ENCODE results near the gene GLT6D1. TPM values are rescaled to one million over a fixed set of nuclear protein-coding genes. Genes with fewer than 3 reads are reported as not detected.

Gene GLT6D1
- total and polyA plus RNA-seq, 2 of the 8 experiments (the other 6 are each of a cell fraction or from before 2014, with no cell fraction given), result 1.3 to 2.1 TPM

GRCh38 chr9:135602789-135603481 is 36.4 kb downstream of the GLT6D1 start:
- ChIA-PET CTCF (ENCODE audit: partially characterized antibody) (interaction anchor here (0.6 to 8.0 kb wide), 54 partner anchors 12 to 364 kb away, joined by 3 to 59 read pairs (median 5); a partner anchor contains a TSS), POLR2A (ENCODE audit: partially characterized antibody) (interaction anchor here (0.6 kb wide), 1 partner anchor 75 kb away, joined by 3 read pairs; no protein-coding TSS in a partner anchor)
- no peak overlapping the region for H2AK5ac ChIP-seq (ENCODE audit: low read depth, low read length)
- H3K56ac ChIP-seq (replicated peaks; ENCODE audit: insufficient read length, low read depth, low read length), result no peak overlapping the region
- H2BK120ac ChIP-seq (replicated peaks; ENCODE audit: low read depth, low read length), result no peak overlapping the region
- H3K23ac ChIP-seq (ENCODE audit: insufficient read length), result no peak overlapping the region
- H3K4me2 ChIP-seq (ENCODE audit: insufficient read depth in 1 of 2, low read depth in 2 of 2, low read length in 2 of 2), result no peak overlapping the region
- FAIRE-seq (peak; percentile 78), DNase-seq (ENCODE audit: low read depth in 1 of 2, low spot score in 2 of 2) (peak; percentile 17 to 86)
- H2BK5ac ChIP-seq (ENCODE audit: low read depth, low read length), result peak overlapping the region; percentile 68; the same call in 1 of the 2 replicates
- H3K79me1 ChIP-seq (ENCODE audit: low read depth, low read length), result no peaks in the 10 kb centered on the region
- H2AFZ ChIP-seq (ENCODE audit: low read length), result no peak overlapping the region; the same call in 1 of the 2 replicates
- H4K8ac ChIP-seq (ENCODE audit: extremely low read depth, insufficient read depth, low read length), result peak overlapping the region; percentile 22
- no peaks in the 10 kb centered on the region for H4K20me1 ChIP-seq (replicated peaks in 1 of 2; ENCODE audit: control insufficient read depth in 1 of 2, insufficient read depth in 2 of 2, low read length in 2 of 2)
- H2BK15ac ChIP-seq (ENCODE audit: low read length), result no peak overlapping the region
- no peaks in the 10 kb centered on the region for H3K23me2 ChIP-seq (ENCODE audit: low read depth, low read length)
- no peak overlapping the region for H3K18ac ChIP-seq (ENCODE audit: extremely low read depth, low read length)
- H3K27me3 ChIP-seq (replicated peaks in 1 of 4; ENCODE audit: control insufficient read depth in 3 of 4, extremely low read depth in 1 of 4, insufficient read depth in 3 of 4, low read length in 3 of 4), result no peaks in the 10 kb centered on the region
- H3K4me3 ChIP-seq (ENCODE audit: extremely low read depth in 1 of 4, insufficient read depth in 2 of 4, low read depth in 3 of 4, low read length in 4 of 4), result no peak overlapping the region
- H3K4me1 ChIP-seq (replicated peaks in 1 of 4; ENCODE audit: control insufficient read depth in 3 of 4, insufficient read depth in 4 of 4, low read length in 3 of 4), result peaks cover 0 to 8% (median 3%) of the 10 kb centered on the region in 4 experiments; a peak in 4 of 7 replicates
- H2BK12ac ChIP-seq (ENCODE audit: low read depth, low read length), result no peak overlapping the region
- TF ChIP-seq RAD21 (IDR thresholded peaks at IDR 0.05 in 1 of 2, conservative IDR thresholded peaks at IDR 0.05 in 1 of 2; ENCODE audit: low read depth in 2 of 2, low read length in 2 of 2) (peak; percentile 51 to 55), CTCF (IDR thresholded peaks at IDR 0.05; ENCODE audit: control extremely low read depth in 1 of 3, insufficient read depth in 1 of 3, low read depth in 1 of 3, low read length in 3 of 3) (peak in 2 of 3 experiments; percentile 71 to 78; a peak in 3 of 4 replicates), SIN3A (conservative IDR thresholded peaks at IDR 0.05 in 1 of 2, IDR thresholded peaks at IDR 0.05 in 1 of 2; ENCODE audit: low read depth in 1 of 2, low read length in 2 of 2) (no peak)
- no peak overlapping the region for H3K9ac ChIP-seq (replicated peaks in 1 of 4; ENCODE audit: extremely low read depth in 1 of 4, low read depth in 3 of 4, low read length in 3 of 4)
- H3K27ac ChIP-seq (ENCODE audit: low read depth, low read length), result no peak overlapping the region
- no peaks in the 10 kb centered on the region for H3K9me3 ChIP-seq (ENCODE audit: insufficient read depth in 2 of 2, low read depth in 1 of 2, low read length in 1 of 2)
- WGBS, 2 experiments (ENCODE audit: extremely low coverage in 1 of 2, insufficient coverage in 1 of 2, insufficient read length in 1 of 2, insufficient replicate concordance in 2 of 2, low coverage in 1 of 2, low lambda C conversion rate in 2 of 2, missing lambda C conversion rate in 1 of 2), result 52% methylated on average over 19 of the region's 24 CpGs; no CpG with 5 or more reads in 1 of the 2 experiments
- H3K79me2 ChIP-seq (ENCODE audit: control insufficient read depth in 1 of 2, insufficient read depth in 2 of 2, low read length in 2 of 2), result no peaks in the 10 kb centered on the region
- H2BK20ac ChIP-seq (ENCODE audit: low read length), result no peak overlapping the region
- no peak overlapping the region for H4K91ac ChIP-seq (replicated peaks; ENCODE audit: insufficient read length, low read length)
- no peak overlapping the region for H3K14ac ChIP-seq (ENCODE audit: insufficient read length)
- no peak overlapping the region for H4K5ac ChIP-seq (ENCODE audit: insufficient read length, low read depth, low read length)
- H3K4ac ChIP-seq (replicated peaks; ENCODE audit: insufficient read length, low read depth, low read length), result no peak overlapping the region
- H3K36me3 ChIP-seq (ENCODE audit: control insufficient read depth in 2 of 4, insufficient read depth in 4 of 4, low read length in 3 of 4), result no peaks in the 10 kb centered on the region

Measured in H1 (cell line).